K562 (cell line): Measurements from ENCODE around the gene PSMB7.

Experiments used
- CTCF ChIP-seq, 3 experiments: IDR thresholded peaks in 2 of 3; conservative IDR thresholded peaks in 1 of 3; 2 replicates each; pipeline ENCODE4 v1.5.1; 2011 to 2012; ENCODE audit warnings: low read length in 3 of 3, mild to moderate bottlenecking in 3 of 3, control low read depth in 2 of 3, improper control_type of control experiment in 1 of 3, inconsistent platforms in 1 of 3, low read depth in 1 of 3, mixed read lengths in 1 of 3, moderate library complexity in 1 of 3; ENCODE audit not compliant: insufficient read depth in 2 of 3
- TCF7 ChIP-seq: sonication (generic); IDR thresholded peaks from 2 replicates; pipeline ENCODE4 v1.6.1; 2016; ENCODE audit warnings: antibody characterized with exemption, borderline replicate concordance
- TFE3 ChIP-seq: fragments of 450-650 bp; formaldehyde crosslinking; IDR thresholded peaks from 2 replicates; pipeline ENCODE4 v1.4.0; 2020; ENCODE audit warnings: mild to moderate bottlenecking, mixed read lengths
- YY1 ChIP-seq, 3 experiments: IDR thresholded peaks; 2 replicates each; pipeline ENCODE4 v1.6.1; 2011; ENCODE audit warnings: low read length in 2 of 3, mild to moderate bottlenecking in 2 of 3, moderate library complexity in 2 of 3, borderline replicate concordance in 1 of 3, control low read depth in 1 of 3, low read depth in 1 of 3; ENCODE audit not compliant: insufficient read depth in 3 of 3, insufficient replicate concordance in 2 of 3, control insufficient read depth in 1 of 3, insufficient read length in 1 of 3; ENCODE audit errors: extremely low read depth in 1 of 3
- ZNF274 ChIP-seq: IDR thresholded peaks from 2 replicates; pipeline ENCODE4 v1.6.1; 2011; ENCODE audit warnings: low read depth, mild to moderate bottlenecking, low read length, moderate library complexity, borderline replicate concordance

GRCh38 chr9:124323904-124324303, 91.3 kb downstream of the PSMB7 start:
- no peak for TF ChIP-seq TFE3 (CRISPR knock-in tag)
- no peak for TF ChIP-seq ZNF274
- TF ChIP-seq CTCF (IDR thresholded peaks at IDR 0.05 in 2 of 3, conservative IDR thresholded peaks at IDR 0.05 in 1 of 3; ENCODE audit: insufficient read depth in 2 of 3, low read depth in 1 of 3, low read length in 3 of 3): no peak
- TF ChIP-seq YY1 (IDR thresholded peaks at IDR 0.05; ENCODE audit: borderline replicate concordance in 1 of 3, control insufficient read depth in 1 of 3, extremely low read depth in 1 of 3, insufficient read depth in 3 of 3, insufficient read length in 1 of 3, insufficient replicate concordance in 2 of 3, low read depth in 1 of 3, low read length in 2 of 3): no peak
- TF ChIP-seq TCF7: no peak
